HEK293T (cell line): ENCODE measurements around the gene MYH10.

Source experiments
- CTBP1 ChIP-seq: fragments of 450-650 bp; IDR thresholded peaks from 2 replicates; pipeline ENCODE4 v1.6.1; 2016; ENCODE audit warnings: borderline replicate concordance
- FOXA1 ChIP-seq: fragments of 450-650 bp; IDR thresholded peaks from 2 replicates; pipeline ENCODE4 v1.6.1; 2016; ENCODE audit warnings: mild to moderate bottlenecking
- FOXM1 ChIP-seq: fragments of 450-650 bp; IDR thresholded peaks from 2 replicates; pipeline ENCODE4 v1.6.1; 2017; ENCODE audit warnings: mild to moderate bottlenecking, borderline replicate concordance
- HDGF ChIP-seq: fragments of 450-650 bp; IDR thresholded peaks from 2 replicates; pipeline ENCODE4 v1.6.1; 2017; ENCODE audit warnings: antibody characterized with exemption, borderline replicate concordance
- L3MBTL2 ChIP-seq: fragments of 450-650 bp; conservative IDR thresholded peaks from 2 replicates; pipeline ENCODE4 v1.6.1; 2016; ENCODE audit warnings: mild to moderate bottlenecking
- NFRKB ChIP-seq: fragments of 450-650 bp; IDR thresholded peaks from 2 replicates; pipeline ENCODE4 v1.6.1; 2016; ENCODE audit warnings: mild to moderate bottlenecking, moderate library complexity
- SP1 ChIP-seq: fragments of 450-650 bp; IDR thresholded peaks from 2 replicates; pipeline ENCODE4 v1.6.1; 2017
- TARDBP ChIP-seq: fragments of 450-650 bp; IDR thresholded peaks from 2 replicates; pipeline ENCODE4 v1.6.1; 2016

DNA sequence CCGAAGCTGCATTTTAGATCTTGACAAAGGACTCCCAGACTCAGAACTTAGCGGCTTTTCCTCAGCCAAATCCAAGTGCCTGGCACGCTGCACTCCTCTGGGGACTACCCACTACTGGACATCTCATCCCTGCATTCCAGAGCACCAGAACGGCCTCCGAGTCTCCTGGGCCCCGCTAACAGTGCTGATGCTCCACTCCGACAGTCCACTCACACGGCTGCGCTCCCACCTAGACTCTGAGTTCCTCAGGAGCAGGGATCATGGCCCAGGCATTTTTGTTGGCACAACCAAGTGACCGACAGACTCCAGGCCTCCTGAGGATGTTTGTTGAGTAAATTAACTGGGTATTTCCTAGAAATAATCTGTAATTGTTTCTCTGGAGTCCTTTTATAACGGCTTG lies 115.7 kb downstream of the MYH10 start:
- TF ChIP-seq NFRKB = no peak
- TF ChIP-seq SP1 = no peak
- no peak for TF ChIP-seq CTBP1
- no peak for TF ChIP-seq L3MBTL2
- no peak for TF ChIP-seq HDGF
- TF ChIP-seq TARDBP = no peak
- TF ChIP-seq FOXM1 = no peak
- no peak for TF ChIP-seq FOXA1
